ENCODE measurements around the gene TRMT13. TPM values are rescaled to one million over a fixed set of nuclear protein-coding genes. Genes with fewer than 3 reads are reported as not detected.

Gene TRMT13
- total RNA-seq, 1 donor from 2014 or later, result 7.4 TPM

DNA sequence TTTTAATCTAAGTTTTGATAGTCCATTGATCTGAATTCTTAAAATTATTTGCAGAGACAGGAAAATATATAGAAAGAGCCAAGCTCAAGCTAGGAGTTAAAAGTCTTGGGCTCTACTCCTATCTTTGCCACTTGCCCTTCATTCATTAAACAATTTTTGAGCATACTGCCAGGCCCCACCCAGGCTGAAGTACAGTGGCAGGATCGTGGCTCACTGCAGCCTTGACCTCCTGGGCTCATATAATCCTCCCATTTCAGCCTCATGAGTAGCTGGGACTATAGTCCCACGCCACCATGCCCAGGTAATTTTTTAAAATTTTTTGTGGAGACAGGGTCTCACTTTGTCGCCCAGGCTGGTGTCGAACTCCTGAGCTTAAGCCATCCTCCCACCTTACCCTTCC lies 8.2 kb downstream of the TRMT13 start:
- DNase-seq (ENCODE audit: low spot score), result no peak
- H3K27me3 Mint-ChIP-seq (ENCODE audit: low read depth), result no peaks in the 10 kb centered on the region
- peaks cover 37% of the 10 kb centered on the region for H3K36me3 Mint-ChIP-seq (ENCODE audit: low read depth)
- no peak overlapping the region for H3K27ac Mint-ChIP-seq (ENCODE audit: unreplicated experiment)
- no peaks in the 10 kb centered on the region for H3K9me3 Mint-ChIP-seq (ENCODE audit: low read depth)
- H3K4me1 Mint-ChIP-seq (ENCODE audit: low read depth), result peaks cover 4% of the 10 kb centered on the region
- TF ChIP-seq, protein P1, sequence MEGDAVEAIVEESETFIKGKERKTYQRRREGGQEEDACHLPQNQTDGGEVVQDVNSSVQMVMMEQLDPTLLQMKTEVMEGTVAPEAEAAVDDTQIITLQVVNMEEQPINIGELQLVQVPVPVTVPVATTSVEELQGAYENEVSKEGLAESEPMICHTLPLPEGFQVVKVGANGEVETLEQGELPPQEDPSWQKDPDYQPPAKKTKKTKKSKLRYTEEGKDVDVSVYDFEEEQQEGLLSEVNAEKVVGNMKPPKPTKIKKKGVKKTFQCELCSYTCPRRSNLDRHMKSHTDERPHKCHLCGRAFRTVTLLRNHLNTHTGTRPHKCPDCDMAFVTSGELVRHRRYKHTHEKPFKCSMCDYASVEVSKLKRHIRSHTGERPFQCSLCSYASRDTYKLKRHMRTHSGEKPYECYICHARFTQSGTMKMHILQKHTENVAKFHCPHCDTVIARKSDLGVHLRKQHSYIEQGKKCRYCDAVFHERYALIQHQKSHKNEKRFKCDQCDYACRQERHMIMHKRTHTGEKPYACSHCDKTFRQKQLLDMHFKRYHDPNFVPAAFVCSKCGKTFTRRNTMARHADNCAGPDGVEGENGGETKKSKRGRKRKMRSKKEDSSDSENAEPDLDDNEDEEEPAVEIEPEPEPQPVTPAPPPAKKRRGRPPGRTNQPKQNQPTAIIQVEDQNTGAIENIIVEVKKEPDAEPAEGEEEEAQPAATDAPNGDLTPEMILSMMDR (IDR thresholded peaks at IDR 0.05), result no peak
- H3K4me3 Mint-ChIP-seq (ENCODE audit: unreplicated experiment), result no peak overlapping the region

DNA sequence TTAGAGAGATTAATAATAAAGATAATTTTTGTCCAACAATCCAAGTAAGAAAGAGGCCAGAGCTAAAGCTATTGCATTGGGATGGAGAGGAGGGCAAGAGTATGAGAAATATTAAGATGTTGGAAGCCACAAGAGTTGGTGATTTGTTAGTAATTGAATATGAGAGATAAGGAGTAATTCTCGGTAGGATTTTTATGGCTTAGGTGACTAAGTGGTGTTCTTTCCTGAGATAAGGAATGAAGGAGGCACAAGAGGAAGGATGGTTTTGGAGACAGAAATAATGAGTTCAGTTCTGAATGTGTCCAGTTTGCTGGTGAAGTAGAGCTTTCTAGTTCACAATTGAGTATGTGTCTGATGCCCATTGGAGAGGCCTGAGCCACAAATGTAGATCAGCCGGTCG lies 9.4 kb downstream of the TRMT13 start:
- no peak overlapping the region for H3K4me3 Mint-ChIP-seq (ENCODE audit: unreplicated experiment)
- DNase-seq (ENCODE audit: low spot score), result no peak
- H3K36me3 Mint-ChIP-seq (ENCODE audit: low read depth), result peaks cover 38% of the 10 kb centered on the region
- H3K9me3 Mint-ChIP-seq (ENCODE audit: low read depth), result no peaks in the 10 kb centered on the region
- H3K4me1 Mint-ChIP-seq (ENCODE audit: low read depth), result peaks cover 4% of the 10 kb centered on the region
- no peak overlapping the region for H3K27ac Mint-ChIP-seq (ENCODE audit: unreplicated experiment)
- no peaks in the 10 kb centered on the region for H3K27me3 Mint-ChIP-seq (ENCODE audit: low read depth)
- TF ChIP-seq, protein P1 (IDR thresholded peaks at IDR 0.05), result no peak

DNA sequence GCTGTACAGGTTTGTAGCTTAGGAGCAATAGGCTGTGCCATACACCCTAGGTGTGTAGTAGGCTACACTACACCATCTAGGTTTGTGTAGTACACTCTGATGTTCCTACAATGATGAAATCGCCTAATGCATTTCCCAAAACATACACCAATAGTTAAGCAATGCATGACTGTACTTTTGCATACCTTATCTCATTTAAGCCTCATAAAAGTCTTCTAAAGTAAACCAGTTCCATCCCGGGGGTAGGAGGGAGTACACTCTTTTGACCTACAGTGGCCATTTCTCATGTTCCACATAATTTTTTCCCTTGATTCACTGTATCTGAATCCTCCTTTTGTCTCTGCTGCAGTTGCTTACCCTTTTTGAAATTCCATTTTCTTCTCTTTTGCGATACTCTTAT lies 12.2 kb downstream of the TRMT13 start:
- no peaks in the 10 kb centered on the region for H3K27me3 Mint-ChIP-seq (ENCODE audit: low read depth)
- peaks cover 35% of the 10 kb centered on the region for H3K36me3 Mint-ChIP-seq (ENCODE audit: low read depth)
- H3K4me1 Mint-ChIP-seq (ENCODE audit: low read depth), result peaks cover 4% of the 10 kb centered on the region
- no peak for DNase-seq (ENCODE audit: low spot score)
- TF ChIP-seq, protein P1 (IDR thresholded peaks at IDR 0.05), result no peak
- H3K27ac Mint-ChIP-seq (ENCODE audit: unreplicated experiment), result no peak overlapping the region
- no peak overlapping the region for H3K4me3 Mint-ChIP-seq (ENCODE audit: unreplicated experiment)
- H3K9me3 Mint-ChIP-seq (ENCODE audit: low read depth), result no peaks in the 10 kb centered on the region

DNA sequence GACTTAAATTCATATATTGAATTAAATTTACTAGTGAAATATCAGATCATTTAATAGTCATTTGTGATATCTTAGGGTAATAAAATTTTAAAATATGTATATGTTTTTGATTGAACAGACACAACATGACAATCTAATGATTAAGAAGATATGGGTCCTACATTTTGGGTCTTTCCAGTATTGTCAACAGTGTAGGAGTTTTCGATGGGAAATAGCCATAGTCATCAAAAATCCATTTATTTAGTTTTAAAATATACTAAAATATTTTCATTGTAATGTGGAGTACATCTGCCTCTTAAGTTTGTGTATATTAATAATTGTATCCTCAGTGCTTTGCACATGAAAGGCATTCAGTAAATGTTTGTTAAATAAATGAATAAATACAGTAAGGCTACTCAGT lies 14.0 kb downstream of the TRMT13 start:
- Mint-ChIP-seq H3K27me3 (ENCODE audit: low read depth) (no peaks in the 10 kb centered on the region), H3K27ac (ENCODE audit: unreplicated experiment) (no peak overlapping the region), H3K9me3 (ENCODE audit: low read depth) (no peaks in the 10 kb centered on the region), H3K4me1 (ENCODE audit: low read depth) (peaks cover 4% of the 10 kb centered on the region), H3K36me3 (ENCODE audit: low read depth) (peaks cover 28% of the 10 kb centered on the region), H3K4me3 (ENCODE audit: unreplicated experiment) (no peak overlapping the region)
- TF ChIP-seq, protein P1 (IDR thresholded peaks at IDR 0.05), result no peak
- no peak for DNase-seq (ENCODE audit: low spot score)

DNA sequence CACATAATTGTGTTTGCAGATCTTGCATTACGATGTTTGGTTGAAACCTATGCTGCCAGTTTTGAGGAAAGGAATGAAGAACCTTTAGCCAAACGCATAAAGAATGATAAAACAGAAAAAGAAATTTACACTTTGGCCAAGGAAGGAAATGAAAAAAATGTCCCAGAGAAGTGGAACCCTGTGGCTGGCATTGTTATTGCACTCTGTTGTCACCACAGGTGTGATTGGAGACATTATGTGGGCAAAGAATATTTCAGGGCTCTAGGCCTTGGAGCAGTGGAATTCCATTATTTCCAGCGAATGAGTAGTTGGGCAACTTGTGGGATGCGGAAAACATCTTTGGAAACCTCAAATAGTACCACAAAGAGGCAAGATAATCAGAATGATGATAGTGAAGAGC lies 14.9 kb downstream of the TRMT13 start:
- TF ChIP-seq, protein P1 (IDR thresholded peaks at IDR 0.05), result no peak
- Mint-ChIP-seq H3K4me3 (ENCODE audit: unreplicated experiment) (no peak overlapping the region), H3K27ac (ENCODE audit: unreplicated experiment) (no peak overlapping the region)

More for the DNA sequence above, 14.9 kb downstream of the TRMT13 start:
- H3K36me3 Mint-ChIP-seq (ENCODE audit: low read depth), result peaks cover 24% of the 10 kb centered on the region
- peaks cover 4% of the 10 kb centered on the region for H3K4me1 Mint-ChIP-seq (ENCODE audit: low read depth)
- no peaks in the 10 kb centered on the region for H3K9me3 Mint-ChIP-seq (ENCODE audit: low read depth)
- H3K27me3 Mint-ChIP-seq (ENCODE audit: low read depth), result no peaks in the 10 kb centered on the region
- DNase-seq (ENCODE audit: low spot score), result no peak
